ENCODE results near the gene CC2D2A. TPM values are rescaled to one million over a fixed set of nuclear protein-coding genes. Genes with fewer than 3 reads are reported as not detected.

CC2D2A gene
- total and polyA plus RNA-seq, 10 donors, result 2.6 to 16.6 (median 6.9) TPM

GRCh38 chr4:15526924-15527592 lies 57.4 kb downstream of the CC2D2A start:
- DNase-seq, result no peak
- 86 to 93% (median 89%) methylated on average over 4 of the region's 4 CpGs for WGBS, 5 donors
- intact Hi-C loops (cut with DNase I; ENCODE audit: low total_unique reads), result no loop called here
- H3K4me3 ChIP-seq, result no peak overlapping the region
- H3K36me3 ChIP-seq, result peaks cover 0 to 8% (median 0%) of the 10 kb centered on the region in 6 donors
- no peaks in the 10 kb centered on the region for H3K4me1 ChIP-seq
- TF ChIP-seq, protein P1, sequence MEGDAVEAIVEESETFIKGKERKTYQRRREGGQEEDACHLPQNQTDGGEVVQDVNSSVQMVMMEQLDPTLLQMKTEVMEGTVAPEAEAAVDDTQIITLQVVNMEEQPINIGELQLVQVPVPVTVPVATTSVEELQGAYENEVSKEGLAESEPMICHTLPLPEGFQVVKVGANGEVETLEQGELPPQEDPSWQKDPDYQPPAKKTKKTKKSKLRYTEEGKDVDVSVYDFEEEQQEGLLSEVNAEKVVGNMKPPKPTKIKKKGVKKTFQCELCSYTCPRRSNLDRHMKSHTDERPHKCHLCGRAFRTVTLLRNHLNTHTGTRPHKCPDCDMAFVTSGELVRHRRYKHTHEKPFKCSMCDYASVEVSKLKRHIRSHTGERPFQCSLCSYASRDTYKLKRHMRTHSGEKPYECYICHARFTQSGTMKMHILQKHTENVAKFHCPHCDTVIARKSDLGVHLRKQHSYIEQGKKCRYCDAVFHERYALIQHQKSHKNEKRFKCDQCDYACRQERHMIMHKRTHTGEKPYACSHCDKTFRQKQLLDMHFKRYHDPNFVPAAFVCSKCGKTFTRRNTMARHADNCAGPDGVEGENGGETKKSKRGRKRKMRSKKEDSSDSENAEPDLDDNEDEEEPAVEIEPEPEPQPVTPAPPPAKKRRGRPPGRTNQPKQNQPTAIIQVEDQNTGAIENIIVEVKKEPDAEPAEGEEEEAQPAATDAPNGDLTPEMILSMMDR (IDR thresholded peaks at IDR 0.05 in 8 of 11, conservative IDR thresholded peaks at IDR 0.05 in 3 of 11), result no peak
- no peak for TF ChIP-seq POLR2A (IDR thresholded peaks at IDR 0.05)
- TF ChIP-seq POLR2AphosphoS5 (IDR thresholded peaks at IDR 0.05), result no peak
- no peaks in the 10 kb centered on the region for H3K27me3 ChIP-seq (replicated peaks in 1 of 7)
- no peaks in the 10 kb centered on the region for H3K9me3 ChIP-seq
- no peak overlapping the region for H3K27ac ChIP-seq

- WGBS, 5 donors, result 87 to 96% (median 92%) methylated on average over 3 of the region's 3 CpGs
- intact Hi-C loops (cut with DNase I; ENCODE audit: low total_unique reads), result no loop called here
- H3K9me3 ChIP-seq, result no peaks in the 10 kb centered on the region
- H3K36me3 ChIP-seq, result peaks cover 0 to 3% (median 0%) of the 10 kb centered on the region in 6 donors
- H3K27ac ChIP-seq, result no peak overlapping the region
- no peaks in the 10 kb centered on the region for H3K27me3 ChIP-seq (replicated peaks in 1 of 7)
- no peak for DNase-seq
- TF ChIP-seq, protein P1 (IDR thresholded peaks at IDR 0.05 in 8 of 11, conservative IDR thresholded peaks at IDR 0.05 in 3 of 11), result no peak
- TF ChIP-seq POLR2A (IDR thresholded peaks at IDR 0.05), result no peak
- no peak for TF ChIP-seq POLR2AphosphoS5 (IDR thresholded peaks at IDR 0.05)
- no peak overlapping the region for H3K4me3 ChIP-seq
- H3K4me1 ChIP-seq, result no peaks in the 10 kb centered on the region
Observed at GRCh38 chr4:15531792-15532191, 62.1 kb downstream of the CC2D2A start.

DNA sequence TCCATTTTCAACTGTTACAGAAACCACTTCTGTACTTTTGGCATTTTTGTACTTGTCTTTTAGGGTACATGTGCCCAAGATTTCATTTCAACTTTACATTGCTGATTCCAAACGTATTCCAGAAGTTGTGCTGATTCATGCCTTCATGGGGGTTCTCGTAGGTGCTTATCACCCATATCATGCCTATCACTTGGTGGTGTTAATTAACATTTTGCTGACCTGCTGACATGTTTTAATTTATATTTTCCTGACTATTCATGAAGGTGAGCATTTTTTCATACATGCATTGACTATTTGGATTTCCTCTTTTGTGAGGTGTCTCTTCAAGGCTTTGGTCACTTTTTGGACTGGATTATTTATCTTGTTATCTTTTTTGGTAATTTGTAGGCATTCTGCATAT lies 64.1 kb downstream of the CC2D2A start:
- intact Hi-C loops (cut with DNase I; ENCODE audit: low total_unique reads), result no loop called here
- TF ChIP-seq POLR2A (IDR thresholded peaks at IDR 0.05) (no peak), POLR2AphosphoS5 (IDR thresholded peaks at IDR 0.05) (no peak)
- TF ChIP-seq, protein P1 (IDR thresholded peaks at IDR 0.05 in 8 of 11, conservative IDR thresholded peaks at IDR 0.05 in 3 of 11), result no peak
- Histone ChIP-seq H3K9me3 (no peaks in the 10 kb centered on the region), H3K27ac (no peak overlapping the region), H3K4me1 (no peaks in the 10 kb centered on the region), H3K27me3 (replicated peaks in 1 of 7) (no peaks in the 10 kb centered on the region), H3K4me3 (no peak overlapping the region), H3K36me3 (peaks cover 0 to 22% (median 8%) of the 10 kb centered on the region in 6 donors)
- WGBS, 5 donors, result 77 to 92% (median 83%) methylated on average over 2 of the region's 2 CpGs
- DNase-seq, result no peak

DNA sequence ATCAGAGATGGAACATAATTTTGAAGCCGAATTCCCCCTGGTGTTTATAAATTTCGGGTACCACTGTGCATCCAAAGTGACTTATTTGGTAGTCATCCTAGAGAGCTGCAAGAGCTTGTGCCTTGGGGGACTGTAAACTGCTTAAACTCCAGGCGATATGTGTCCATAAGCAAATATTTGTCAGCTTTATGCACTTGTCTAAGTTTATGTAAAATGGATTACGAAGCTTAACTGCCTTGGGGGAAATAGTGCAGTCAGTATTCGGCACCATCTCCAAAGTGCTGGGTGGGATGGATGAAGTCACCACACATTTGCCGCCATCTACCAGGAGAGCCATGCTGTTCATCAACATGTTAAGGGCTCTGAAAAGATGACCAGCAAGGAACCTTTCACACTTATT lies 65.9 kb downstream of the CC2D2A start:
- intact Hi-C loops (cut with DNase I; ENCODE audit: low total_unique reads), result no loop called here
- peaks cover 0 to 22% (median 8%) of the 10 kb centered on the region in 6 donors for H3K36me3 ChIP-seq
- H3K4me3 ChIP-seq, result no peak overlapping the region
- H3K9me3 ChIP-seq, result no peaks in the 10 kb centered on the region
- H3K27ac ChIP-seq, result no peak overlapping the region
- no peak for DNase-seq
- H3K27me3 ChIP-seq (replicated peaks in 1 of 7), result no peaks in the 10 kb centered on the region
- TF ChIP-seq POLR2AphosphoS5 (IDR thresholded peaks at IDR 0.05), result no peak
- TF ChIP-seq POLR2A (IDR thresholded peaks at IDR 0.05), result no peak
- TF ChIP-seq, protein P1 (IDR thresholded peaks at IDR 0.05 in 8 of 11, conservative IDR thresholded peaks at IDR 0.05 in 3 of 11), result no peak
- WGBS, 5 donors, result 93 to 96% (median 94%) methylated on average over 6 of the region's 6 CpGs
- H3K4me1 ChIP-seq, result no peaks in the 10 kb centered on the region
